ENCODE measurements around the gene PRAMEF17.
"Not testable (repeated sequence)": the region's sequence is repeated elsewhere in the genome, so short reads cannot be mapped to it uniquely, and the experiment has no call there.

DNA sequence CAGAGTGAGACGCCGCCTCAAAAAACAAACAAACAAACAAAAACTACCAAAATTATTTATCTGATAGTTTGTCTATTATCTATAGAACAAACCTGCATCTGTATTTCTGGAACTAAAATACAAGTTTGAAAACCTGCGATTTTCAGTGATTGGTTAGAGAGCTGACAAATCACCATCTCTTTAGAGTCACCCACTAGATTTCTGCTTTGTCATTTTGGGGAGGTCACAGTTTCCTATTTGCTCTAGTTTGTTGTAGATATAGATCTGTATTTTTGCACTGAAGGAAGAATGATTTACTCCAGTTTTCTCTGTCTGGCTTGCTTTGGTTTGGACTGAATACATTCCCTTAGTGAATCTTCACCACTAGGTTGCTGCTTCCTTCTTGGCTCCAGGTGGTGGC, 22.9 kb upstream of the PRAMEF17 start:
- TF ChIP-seq, protein P1, sequence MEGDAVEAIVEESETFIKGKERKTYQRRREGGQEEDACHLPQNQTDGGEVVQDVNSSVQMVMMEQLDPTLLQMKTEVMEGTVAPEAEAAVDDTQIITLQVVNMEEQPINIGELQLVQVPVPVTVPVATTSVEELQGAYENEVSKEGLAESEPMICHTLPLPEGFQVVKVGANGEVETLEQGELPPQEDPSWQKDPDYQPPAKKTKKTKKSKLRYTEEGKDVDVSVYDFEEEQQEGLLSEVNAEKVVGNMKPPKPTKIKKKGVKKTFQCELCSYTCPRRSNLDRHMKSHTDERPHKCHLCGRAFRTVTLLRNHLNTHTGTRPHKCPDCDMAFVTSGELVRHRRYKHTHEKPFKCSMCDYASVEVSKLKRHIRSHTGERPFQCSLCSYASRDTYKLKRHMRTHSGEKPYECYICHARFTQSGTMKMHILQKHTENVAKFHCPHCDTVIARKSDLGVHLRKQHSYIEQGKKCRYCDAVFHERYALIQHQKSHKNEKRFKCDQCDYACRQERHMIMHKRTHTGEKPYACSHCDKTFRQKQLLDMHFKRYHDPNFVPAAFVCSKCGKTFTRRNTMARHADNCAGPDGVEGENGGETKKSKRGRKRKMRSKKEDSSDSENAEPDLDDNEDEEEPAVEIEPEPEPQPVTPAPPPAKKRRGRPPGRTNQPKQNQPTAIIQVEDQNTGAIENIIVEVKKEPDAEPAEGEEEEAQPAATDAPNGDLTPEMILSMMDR (IDR thresholded peaks at IDR 0.05; ENCODE audit: extremely low read depth in 1 of 2, insufficient read depth in 1 of 2, low read depth in 1 of 2, low read length in 2 of 2) = not testable (repeated sequence)
- not testable (repeated sequence) for TF ChIP-seq POLR2A (IDR thresholded peaks at IDR 0.05; ENCODE audit: low read depth, low read length); MYC (IDR thresholded peaks at IDR 0.05; ENCODE audit: low read depth, low read length); POLR2AphosphoS5 (IDR thresholded peaks at IDR 0.05; ENCODE audit: insufficient read depth, low read depth, low read length)

All from endothelial cell of umbilical vein (primary cell).